Tibial nerve (tissue), 3 donors: ENCODE measurements around the gene ENPP1.

Source experiments
- CTCF ChIP-seq, 5 experiments: fragments of 200-600 bp in 3 of 5; fragments of 450-650 bp in 2 of 5; sonication (generic) in 3 of 5; IDR thresholded peaks; one replicate each; pipeline ENCODE4 v1.5.1; 2016 to 2019; ENCODE audit warnings: antibody characterized with exemption in 5 of 5, mild to moderate bottlenecking in 3 of 5, moderate library complexity in 2 of 5
- POLR2A ChIP-seq, 2 donors: fragments of 450-650 bp; IDR thresholded peaks; one replicate each; pipeline ENCODE4 v1.6.1; 2017; ENCODE audit warnings: antibody characterized with exemption in 2 of 2, mild to moderate bottlenecking in 2 of 2, moderate library complexity in 2 of 2

GRCh38 chr6:131916847-131917246 is 109.0 kb downstream of the ENPP1 start:
- TF ChIP-seq CTCF (IDR thresholded peaks at IDR 0.05) = no peak
- TF ChIP-seq POLR2A (IDR thresholded peaks at IDR 0.05) = no peak
